GM21619 (cell line): ENCODE data around the gene TVP23A.
"Not testable (repeated sequence)": the region's sequence is repeated elsewhere in the genome, so short reads cannot be mapped to it uniquely, and the experiment has no call there.

ENCODE experiments used
- ATAC-seq: cut with Tn5 transposase; IDR thresholded peaks from one replicate; pipeline ENCODE4 v1.9.1; 2021; ENCODE audit not compliant: unreplicated experiment

Gene TVP23A

DNA sequence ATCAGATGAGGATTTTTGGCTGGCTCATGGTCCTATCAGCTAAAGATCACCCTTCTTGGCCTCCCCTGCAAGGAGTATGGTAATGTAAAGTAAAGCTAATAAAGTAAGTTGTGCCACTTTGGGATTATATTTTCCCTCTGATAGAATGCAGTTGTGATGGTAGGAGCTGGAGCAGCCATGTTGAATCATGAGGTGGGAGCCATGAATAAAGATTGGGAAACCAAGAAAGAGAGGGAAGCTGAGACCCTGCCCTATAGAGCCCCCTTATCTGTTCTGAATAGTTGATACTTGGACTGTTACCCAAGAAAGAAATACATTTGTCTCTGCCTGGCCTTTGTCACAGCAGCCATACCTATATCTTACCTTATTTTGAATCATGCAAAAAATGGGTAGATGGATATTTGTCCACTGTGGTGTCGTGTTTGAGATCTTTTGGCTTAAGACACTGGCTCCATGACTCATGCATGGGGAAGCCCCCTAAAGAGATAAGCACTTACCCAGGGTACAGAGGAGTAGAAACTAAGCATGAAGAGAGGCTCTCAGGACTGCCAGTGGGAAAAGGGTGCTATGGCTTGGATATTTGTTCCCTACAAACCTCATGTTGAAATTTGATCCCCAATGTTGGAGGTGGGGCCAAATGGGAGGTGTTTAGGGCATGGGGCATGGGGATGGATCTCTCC, 17.7 kb upstream of the TVP23A start:
- ATAC-seq = no peak

- ATAC-seq = peak; percentile 66
These were observed 16.8 kb upstream of the TVP23A start for GRCh38 chr16:10835281-10835931.

DNA sequence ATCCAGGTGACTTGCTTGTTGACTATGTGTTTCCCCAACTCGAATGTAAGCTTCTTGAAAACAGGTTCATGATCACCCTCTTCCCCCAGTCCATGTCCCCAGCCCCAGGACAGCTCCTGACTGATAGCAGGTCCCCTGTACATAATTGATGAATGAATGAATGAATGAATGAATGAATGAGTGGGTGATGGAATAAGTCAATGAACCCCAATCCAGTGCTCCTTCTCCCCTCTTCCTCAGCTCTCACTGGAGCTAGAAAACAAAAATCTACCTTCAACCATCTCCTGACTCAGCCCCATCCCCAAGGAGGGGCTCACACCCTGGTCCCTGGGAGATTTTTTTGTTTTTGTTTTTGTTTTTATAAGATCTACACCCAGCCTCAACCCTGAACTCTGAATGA, 16.2 kb upstream of the TVP23A start:
- ATAC-seq = no peak

GRCh38 chr16:10834130-10834529, 15.5 kb upstream of the TVP23A start:
- no peak for ATAC-seq

- no peak for ATAC-seq
These were observed 14.7 kb upstream of the TVP23A start for GRCh38 chr16:10833271-10833670.

GRCh38 chr16:10831894-10832886, 13.6 kb upstream of the TVP23A start:
- ATAC-seq = no peak

DNA sequence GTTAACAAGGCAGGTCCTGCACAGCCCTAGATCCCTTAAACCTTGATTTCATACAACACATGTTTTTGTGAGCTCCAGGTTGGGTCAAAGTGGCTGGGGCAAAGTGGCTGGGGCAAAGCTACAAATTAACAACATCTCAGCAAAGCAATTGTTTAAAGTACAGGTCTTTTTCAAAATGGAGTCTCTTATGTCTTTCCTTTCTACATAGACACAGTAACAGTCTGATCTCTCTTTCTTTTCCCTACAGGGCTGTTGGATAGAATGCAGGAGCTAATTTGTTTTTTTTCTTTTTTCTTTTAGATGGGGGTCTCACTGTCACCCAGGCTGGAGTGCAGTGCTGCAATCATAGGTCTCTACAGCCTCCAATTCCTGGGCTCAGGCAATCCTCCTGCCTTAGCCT, 11.6 kb upstream of the TVP23A start:
- not testable (repeated sequence) for ATAC-seq

DNA sequence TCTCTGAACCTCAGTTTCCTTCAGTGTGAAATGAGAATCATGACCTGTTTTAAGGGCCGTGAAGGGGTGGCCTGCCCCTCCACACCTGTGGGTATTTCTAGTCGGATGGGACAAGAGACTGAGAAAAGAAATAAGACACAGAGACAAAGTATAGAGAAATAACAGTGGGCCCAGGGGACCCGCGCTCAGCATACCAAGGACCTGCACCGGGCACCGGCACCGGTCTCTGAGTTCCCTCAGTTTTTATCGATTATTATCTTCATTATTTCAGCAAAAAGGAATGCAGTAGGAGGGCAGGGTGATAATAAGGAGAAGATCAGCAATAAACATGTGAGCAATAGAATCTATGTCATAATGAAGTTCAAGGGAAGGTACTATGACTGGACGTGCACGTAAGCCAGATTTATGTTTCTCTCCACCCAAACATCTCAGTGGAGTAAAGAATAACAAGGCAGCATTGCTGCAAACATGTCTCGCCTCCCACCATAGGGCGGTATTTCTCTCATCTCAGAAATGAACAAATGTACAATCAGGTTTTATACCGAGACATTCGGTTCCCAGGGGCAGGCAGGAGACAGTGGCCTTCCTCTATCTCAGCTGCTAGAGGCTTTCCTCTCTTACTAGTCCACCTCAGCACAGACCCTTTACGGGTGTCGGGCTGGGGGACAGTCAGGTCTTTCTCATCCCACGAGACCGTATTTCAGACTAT, 10.9 kb upstream of the TVP23A start:
- not testable (repeated sequence) for ATAC-seq

GRCh38 chr16:10828851-10829366, 10.3 kb upstream of the TVP23A start:
- ATAC-seq = no peak

DNA sequence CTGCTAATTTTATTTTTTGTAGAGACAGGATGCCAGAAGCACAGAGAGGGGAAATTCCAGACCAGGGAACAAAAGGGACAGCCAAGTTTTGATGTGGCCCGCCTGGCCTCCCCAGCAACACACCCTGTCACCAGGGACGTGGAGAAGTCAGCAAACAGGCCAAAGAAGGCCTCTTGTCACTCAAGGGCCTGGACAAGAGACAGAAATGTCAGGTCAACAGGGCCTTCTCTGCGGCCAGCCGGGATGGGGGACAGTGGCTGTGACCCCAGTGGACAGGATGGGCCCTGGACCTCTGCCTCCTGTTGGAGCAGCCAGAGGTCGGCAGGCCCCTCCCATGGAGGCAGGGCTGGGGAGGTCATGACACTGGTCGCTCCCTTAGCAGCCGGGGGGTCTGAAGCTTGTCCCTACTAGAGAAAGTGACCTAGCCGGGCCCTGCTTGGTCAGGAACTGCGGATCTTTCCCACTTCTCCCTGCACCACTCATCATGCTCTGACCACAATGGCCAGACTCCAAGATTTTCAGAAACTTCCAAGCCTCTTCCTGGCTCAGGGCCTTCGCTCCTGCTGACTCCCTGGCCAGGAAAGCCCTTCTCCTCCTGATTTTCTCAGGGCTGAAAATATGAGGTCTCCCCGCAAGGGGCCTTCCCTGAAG, 9.2 kb upstream of the TVP23A start:
- ATAC-seq = no peak

GRCh38 chr16:10824111-10824893, 5.7 kb upstream of the TVP23A start:
- ATAC-seq = no peak

DNA sequence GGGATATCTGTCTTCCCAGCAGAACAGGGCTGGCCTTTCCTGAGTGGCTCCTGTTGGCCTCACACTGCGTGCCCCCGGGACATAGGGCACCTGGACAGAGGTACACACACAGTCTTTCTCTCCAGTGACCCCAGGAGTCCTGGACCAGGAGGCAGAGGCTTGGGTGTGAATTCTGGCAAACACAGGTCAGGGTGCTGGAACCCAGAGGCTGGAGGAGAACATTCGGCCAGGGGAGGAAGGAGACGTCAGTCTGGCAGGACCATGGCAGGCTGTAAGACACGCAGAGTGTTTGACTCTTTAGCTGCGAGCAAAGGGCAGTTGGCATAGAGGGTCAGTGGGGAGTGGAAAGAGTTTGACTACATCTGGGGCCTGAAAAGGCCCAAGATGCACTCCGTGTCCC, 4.1 kb upstream of the TVP23A start:
- ATAC-seq = no peak

GRCh38 chr16:10820546-10820945, 2.0 kb upstream of the TVP23A start:
- ATAC-seq = no peak

DNA sequence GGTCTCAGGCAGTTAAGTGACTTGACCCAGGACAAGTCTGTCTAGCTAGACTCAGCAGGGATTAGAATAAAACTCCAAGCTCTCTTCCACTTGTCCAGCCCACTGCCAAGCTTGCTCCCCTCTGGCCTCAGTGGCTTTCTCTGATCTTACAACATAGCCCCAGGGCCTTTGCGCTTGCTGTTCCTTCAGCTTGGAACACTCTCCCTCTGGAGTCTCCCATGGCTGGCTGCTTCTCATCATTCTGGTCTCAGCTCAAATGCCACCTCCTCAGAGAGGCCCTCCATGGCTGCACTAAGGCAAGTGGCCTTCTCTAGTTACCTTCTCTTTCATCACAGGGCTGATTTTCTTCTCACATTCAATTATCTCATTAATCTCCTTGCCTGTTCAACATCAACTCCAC, 1.1 kb downstream of the TVP23A start:
- no peak for ATAC-seq

GRCh38 chr16:10813099-10813455, 5.5 kb downstream of the TVP23A start:
- ATAC-seq = no peak

DNA sequence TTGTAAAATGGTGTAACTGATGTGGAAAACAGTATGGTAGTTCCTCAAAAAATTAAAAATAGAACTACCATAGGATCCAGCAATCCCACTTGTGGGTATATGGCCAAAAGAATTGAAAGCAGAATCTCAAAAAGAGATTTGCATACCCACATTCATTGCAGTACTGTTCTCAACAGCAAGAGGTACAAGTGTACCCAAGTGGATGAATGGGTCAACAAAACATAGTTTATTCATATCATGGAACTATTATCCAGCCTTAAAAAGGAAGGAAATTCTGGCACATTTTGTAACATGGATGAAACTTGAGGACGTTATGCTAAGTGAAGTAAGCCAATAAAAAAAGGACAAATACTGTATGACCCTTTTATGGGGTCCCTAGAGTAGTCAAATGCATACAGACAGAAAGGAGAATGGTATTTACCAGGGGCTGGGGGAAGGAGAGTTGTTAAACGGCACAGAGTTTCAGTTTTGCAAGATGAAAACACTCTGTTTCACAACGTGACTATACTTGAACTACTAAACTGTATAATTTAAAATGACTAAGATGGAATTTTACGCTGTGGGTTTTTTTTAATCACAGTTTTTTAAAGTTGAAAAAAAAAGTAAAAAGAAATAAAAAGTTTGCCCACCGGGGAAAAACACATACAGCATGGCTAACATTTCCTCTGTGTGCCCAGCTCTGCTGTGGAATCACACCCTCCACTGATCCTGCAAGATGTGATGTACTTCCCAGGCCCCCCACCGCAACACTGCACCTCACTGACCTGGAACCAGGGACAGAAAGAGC, 6.1 kb downstream of the TVP23A start:
- ATAC-seq = peak; percentile 77

GRCh38 chr16:10809706-10810105, 8.9 kb downstream of the TVP23A start:
- ATAC-seq = no peak

DNA sequence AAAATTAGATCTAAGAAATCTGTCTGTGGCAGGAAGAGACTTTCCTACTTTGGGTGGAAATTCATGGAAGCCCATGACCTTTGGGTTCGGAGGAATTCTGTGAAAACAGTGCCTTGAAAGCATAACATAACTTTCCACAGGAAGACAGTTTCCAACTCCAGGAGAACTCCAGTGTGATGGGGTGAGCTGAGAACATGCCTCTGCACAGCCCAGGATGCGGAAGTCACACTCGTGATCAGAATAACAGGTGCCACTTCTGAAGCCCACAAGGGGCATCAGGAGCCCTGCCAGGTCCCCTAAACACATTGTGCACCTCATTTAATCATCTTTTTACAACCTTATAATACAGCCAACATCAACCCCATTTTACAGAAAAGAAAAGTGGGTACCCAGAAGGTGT, 9.7 kb downstream of the TVP23A start:
- no peak for ATAC-seq

DNA sequence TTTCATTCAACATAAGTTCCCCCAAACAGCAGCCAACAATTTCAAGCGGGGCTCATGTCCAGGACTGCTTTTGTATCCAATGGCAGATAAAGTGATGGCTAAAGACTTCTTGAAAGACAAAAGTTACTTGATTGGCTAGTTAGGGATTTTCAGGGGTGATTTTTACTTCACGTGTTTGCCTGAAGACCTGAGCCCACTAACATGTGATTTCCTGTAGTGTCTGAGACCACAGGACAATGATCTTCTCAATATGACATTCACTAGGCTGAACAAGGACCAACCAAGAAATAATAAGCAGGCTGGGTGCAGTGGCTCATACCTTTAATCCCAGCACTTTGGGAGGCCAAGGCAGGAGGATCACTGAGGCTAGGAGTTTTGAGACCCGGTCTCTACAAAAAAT, 10.4 kb downstream of the TVP23A start:
- no peak for ATAC-seq
